HCT116 (cell line): ENCODE data around the gene PTPRR. TPM values are rescaled to one million over a fixed set of nuclear protein-coding genes. Genes with fewer than 3 reads are reported as not detected.

Experiments used
- ATAC-seq: fragments of 200-7000 bp; cut with Tn5 transposase; 2 replicates; pipeline ENCODE4 v1.9.1; 2020; ENCODE audit warnings: mild to moderate bottlenecking, moderate library complexity
- BruUV-seq: library from RNA; stranded (reverse); fragments of 400-500 nt; replicated peaks from 2 replicates; lab custom pipeline; 2021; lab: Mats Ljungman, UMichigan
- CTCF ChIA-PET: fragments of 300-600 bp; sonication (Branson Sonifier 250); formaldehyde crosslinking; loops from one replicate; lab custom pipeline; 2021; ENCODE audit warnings: antibody characterized with exemption; lab: Charles Lee
- POLR2A ChIA-PET: fragments of 300-600, 350-600 bp; sonication (Branson Sonifier 250); formaldehyde crosslinking; loops from one replicate; lab custom pipeline; 2021; ENCODE audit warnings: antibody characterized with exemption; lab: Charles Lee
- RAD21 ChIA-PET, 2 experiments: fragments of 300-600 bp; sonication (Branson Sonifier 250); formaldehyde crosslinking; loops; one replicate each; lab custom pipeline; 2023; ENCODE audit warnings: low total read pairs in 2 of 2; ENCODE audit not compliant: uncharacterized antibody in 2 of 2, unreplicated experiment in 2 of 2, low non-redundant PET in 1 of 2; lab: Charles Lee
- DNase-seq: peaks from one replicate; pipeline ENCODE4 v3.0.0-alpha.2; 2010; ENCODE audit warnings: low read depth, low spot score
- H2AFZ ChIP-seq: fragments of 200-600 bp; shearing (Covaris generic), sonication (generic); 2 replicates; pipeline ENCODE4 v1.6.1; 2017; ENCODE audit warnings: low read depth, mixed run types, mixed read lengths, antibody characterized with exemption, low read length; ENCODE audit not compliant: poor library complexity, severe bottlenecking
- H3K27ac ChIP-seq: 2 replicates; pipeline ENCODE4 v1.5.1; 2012; ENCODE audit warnings: low read depth, low read length
- H3K27me3 ChIP-seq: fragments of 200-600 bp; sonication (generic); 2 replicates; pipeline ENCODE4 v1.6.1; 2016; ENCODE audit warnings: mixed run types, low read length, mixed read lengths; ENCODE audit not compliant: insufficient read depth
- H3K36me3 ChIP-seq, 2 experiments: fragments of 200-500 bp in 1 of 2; fragments of 200-600 bp in 1 of 2; sonication (Bioruptor generic) in 1 of 2; sonication (generic) in 1 of 2; 2 replicates each; pipeline versions ENCODE4 v1.5.1 to v1.6.1; 2014 to 2016; ENCODE audit warnings: low read length in 2 of 2, inconsistent platforms in 1 of 2, mixed read lengths in 1 of 2, mixed run types in 1 of 2; ENCODE audit not compliant: insufficient read depth in 2 of 2, control insufficient read depth in 1 of 2
- H3K4me1 ChIP-seq, 2 experiments: fragments of 200-600 bp in 1 of 2; sonication (generic) in 1 of 2; 2 replicates each; pipeline versions ENCODE4 v1.5.1 to v1.6.1; 2012 to 2017; ENCODE audit warnings: low read length in 2 of 2, inconsistent platforms in 1 of 2, mild to moderate bottlenecking in 1 of 2, mixed read lengths in 1 of 2, mixed run types in 1 of 2, moderate library complexity in 1 of 2; ENCODE audit not compliant: insufficient read depth in 2 of 2, control insufficient read depth in 1 of 2
- H3K4me2 ChIP-seq: fragments of 200-600 bp; sonication (generic); 2 replicates; pipeline ENCODE4 v1.6.1; 2017; ENCODE audit warnings: mixed run types, low read length, mixed read lengths
- H3K4me3 ChIP-seq, 2 experiments: fragments of 200-600 bp in 1 of 2; sonication (generic) in 1 of 2; replicated peaks in 1 of 2; 2 replicates each; pipeline ENCODE4 v1.5.1; 2011 to 2016; ENCODE audit warnings: low read length in 2 of 2, control low read depth in 1 of 2, low read depth in 1 of 2, mild to moderate bottlenecking in 1 of 2, mixed read lengths in 1 of 2, mixed run types in 1 of 2
- H3K79me2 ChIP-seq: fragments of 200-600 bp; sonication (generic); 2 replicates; pipeline ENCODE4 v1.6.1; 2017; ENCODE audit warnings: mild to moderate bottlenecking, mixed run types, low read length, moderate library complexity, mixed read lengths; ENCODE audit not compliant: insufficient read depth
- H3K9ac ChIP-seq: fragments of 200-600 bp; sonication (generic); 2 replicates; pipeline ENCODE4 v1.6.1; 2016; ENCODE audit warnings: low read length, mixed read lengths
- H3K9me2 ChIP-seq: fragments of 200-600 bp; sonication (generic), shearing (Covaris generic); 2 replicates; pipeline ENCODE4 v1.6.1; 2017; ENCODE audit warnings: mixed run types, mild to moderate bottlenecking, moderate library complexity; ENCODE audit not compliant: insufficient read depth
- H3K9me3 ChIP-seq, 2 experiments: fragments of 200-500 bp in 1 of 2; fragments of 200-600 bp in 1 of 2; sonication (Bioruptor generic) in 1 of 2; sonication (generic) in 1 of 2; 2 replicates each; pipeline ENCODE4 v1.6.1; 2014 to 2017; ENCODE audit warnings: low read length in 2 of 2, mixed read lengths in 2 of 2, inconsistent platforms in 1 of 2, low read depth in 1 of 2, mild to moderate bottlenecking in 1 of 2, mixed run types in 1 of 2, moderate library complexity in 1 of 2; ENCODE audit not compliant: control insufficient read depth in 1 of 2, insufficient read depth in 1 of 2
- H4K20me1 ChIP-seq: fragments of 200-600 bp; sonication (generic), shearing (Covaris generic); 2 replicates; pipeline ENCODE4 v1.6.1; 2017; ENCODE audit warnings: mixed run types, mild to moderate bottlenecking, moderate library complexity; ENCODE audit not compliant: insufficient read depth
- CBX3 ChIP-seq: IDR thresholded peaks from 2 replicates; pipeline ENCODE4 v1.6.1; 2012; ENCODE audit warnings: low read depth
- FOSL1 ChIP-seq: IDR thresholded peaks from 2 replicates; pipeline ENCODE4 v1.6.1; 2012; ENCODE audit warnings: low read depth
- JUND ChIP-seq: IDR thresholded peaks from 2 replicates; pipeline ENCODE4 v1.6.1; 2012
- SP1 ChIP-seq: IDR thresholded peaks from 2 replicates; pipeline ENCODE4 v1.6.1; 2012; ENCODE audit warnings: low read depth
- intact Hi-C: fragments of 100-400 bp; cut with micrococcal nuclease; formaldehyde crosslinking; loops from 2 replicates; pipeline ENCODE4 v1.10.0; 2022
- total RNA-seq: library from RNA; stranded (reverse); gene quantifications from one replicate; pipeline ENCODE4 v1.2.1, GENCODE V29; 2021; ENCODE audit not compliant: unreplicated experiment

The PTPRR gene
- total RNA-seq, 1 experiment from 2014 or later = 0.27 TPM

- Histone ChIP-seq H3K9ac (no peak overlapping the region), H2AFZ (no peak overlapping the region), H3K4me3 (no peak overlapping the region), H3K4me2 (no peak overlapping the region), H3K4me1 (no peaks in the 10 kb centered on the region), H3K27me3 (no peaks in the 10 kb centered on the region), H3K9me2 (no peaks in the 10 kb centered on the region), H4K20me1 (no peaks in the 10 kb centered on the region), H3K36me3 (no peaks in the 10 kb centered on the region), H3K9me3 (no peaks in the 10 kb centered on the region), H3K27ac (no peak overlapping the region), H3K79me2 (no peaks in the 10 kb centered on the region)
- ChIA-PET POLR2A (no interaction called here), RAD21 (interaction anchor here in 1 of 2 experiments (0.5 kb wide), 1 partner anchor 112 kb away, joined by 3 read pairs; no protein-coding TSS in a partner anchor), CTCF (no interaction called here)
- ATAC-seq = no peak
- no peak for DNase-seq
- no TSS peak for BruUV-seq
- TF ChIP-seq CBX3 (no peak), SP1 (no peak)
- intact Hi-C loops = loop anchor here (5.0 to 10.0 kb wide), 2 partner anchors 250 to 968 kb away; no protein-coding TSS in a partner anchor
These were observed 75.3 kb downstream of the PTPRR start for GRCh38 chr12:70845268-70845667.

- H3K4me3 ChIP-seq = no peak overlapping the region
- H3K4me1 ChIP-seq = no peaks in the 10 kb centered on the region
- POLR2A ChIA-PET = no interaction called here
- ATAC-seq (no peak), DNase-seq (no peak)
- RAD21 ChIA-PET = no interaction called here
- H4K20me1 ChIP-seq = no peaks in the 10 kb centered on the region
- CTCF ChIA-PET = no interaction called here
- H3K36me3 ChIP-seq = no peaks in the 10 kb centered on the region
- H3K9me2 ChIP-seq = no peaks in the 10 kb centered on the region; the same call in 1 of the 2 replicates
- no peaks in the 10 kb centered on the region for H3K9me3 ChIP-seq
- H3K4me2 ChIP-seq = no peak overlapping the region
- H3K27me3 ChIP-seq = no peaks in the 10 kb centered on the region
- intact Hi-C loops = loop anchor here (10.0 kb wide), 1 partner anchor 249 kb away; no protein-coding TSS in a partner anchor
- H2AFZ ChIP-seq = no peak overlapping the region
- H3K9ac ChIP-seq = no peak overlapping the region
- TF ChIP-seq FOSL1 (no peak), CBX3 (no peak), JUND (no peak)
- TF ChIP-seq, all 23 proteins: peak for 0
- no TSS peak for BruUV-seq
- Histone ChIP-seq H3K27ac (no peak overlapping the region), H3K79me2 (no peaks in the 10 kb centered on the region)
These were observed 77.2 kb downstream of the PTPRR start for GRCh38 chr12:70843363-70843762.
